ENCODE data around the gene IGF2BP2. TPM values are rescaled to one million over a fixed set of nuclear protein-coding genes. Genes with fewer than 3 reads are reported as not detected.
A peak's percentile ranks its signal among the peaks of the same experiment; 100 is the strongest.
"Not testable (repeated sequence)": the region's sequence is repeated elsewhere in the genome, so short reads cannot be mapped to it uniquely, and the experiment has no call there.

The IGF2BP2 gene
- total RNA-seq, 1 donor from 2014 or later = 19.4 TPM

GRCh38 chr3:185813205-185813604 is 11.6 kb downstream of the IGF2BP2 start:
- ATAC-seq (no peak), DNase-seq (no peak)
- Histone ChIP-seq H3K27me3 (ENCODE audit: low read depth) (no peaks in the 10 kb centered on the region), H3K4me3 (no peak overlapping the region), H3K4me1 (peaks cover 13% of the 10 kb centered on the region), H3K36me3 (no peaks in the 10 kb centered on the region), H3K27ac (no peak overlapping the region), H3K9me3 (no peaks in the 10 kb centered on the region)
- intact Hi-C loops (cut with DNase I) = no loop called here
- TF ChIP-seq CTCF (IDR thresholded peaks at IDR 0.05) = no peak

- Histone ChIP-seq H3K27me3 (ENCODE audit: low read depth) (no peaks in the 10 kb centered on the region), H3K4me1 (no peaks in the 10 kb centered on the region), H3K9me3 (no peaks in the 10 kb centered on the region), H3K4me3 (no peak overlapping the region), H3K36me3 (no peaks in the 10 kb centered on the region), H3K27ac (no peak overlapping the region)
- intact Hi-C loops (cut with DNase I) = no loop called here
- ATAC-seq = no peak
- no peak for TF ChIP-seq CTCF (IDR thresholded peaks at IDR 0.05)
- DNase-seq = no peak
Measured at GRCh38 chr3:185807445-185808068, 17.3 kb downstream of the IGF2BP2 start.

GRCh38 chr3:185798831-185799110 is 26.1 kb downstream of the IGF2BP2 start:
- H3K4me1 ChIP-seq; intact Hi-C loops (cut with DNase I); H3K36me3 ChIP-seq: not testable (repeated sequence)

GRCh38 chr3:185797993-185798830 is 26.6 kb downstream of the IGF2BP2 start:
- Histone ChIP-seq H3K9me3 (no peaks in the 10 kb centered on the region), H3K27me3 (ENCODE audit: low read depth) (no peaks in the 10 kb centered on the region), H3K36me3 (no peaks in the 10 kb centered on the region), H3K4me1 (peaks cover 10% of the 10 kb centered on the region), H3K27ac (no peak overlapping the region), H3K4me3 (no peak overlapping the region)
- ATAC-seq (no peak), DNase-seq (no peak)
- intact Hi-C loops (cut with DNase I) = no loop called here
- TF ChIP-seq CTCF (IDR thresholded peaks at IDR 0.05) = no peak

More at GRCh38 chr3:185798831-185799110, 26.1 kb downstream of the IGF2BP2 start:
- H3K9me3 ChIP-seq; ATAC-seq; H3K4me3 ChIP-seq; DNase-seq; H3K27ac ChIP-seq; H3K27me3 ChIP-seq (ENCODE audit: low read depth): not testable (repeated sequence)

- no peaks in the 10 kb centered on the region for H3K9me3 ChIP-seq
- H3K27ac ChIP-seq = no peak overlapping the region
- H3K4me1 ChIP-seq = peaks cover 10% of the 10 kb centered on the region
- DNase-seq = no peak
- no peak overlapping the region for H3K4me3 ChIP-seq
- peak in 1 of 2 donors; percentile 11 for ATAC-seq
- H3K27me3 ChIP-seq (ENCODE audit: low read depth) = no peaks in the 10 kb centered on the region
- no peaks in the 10 kb centered on the region for H3K36me3 ChIP-seq
- no peak for TF ChIP-seq CTCF (IDR thresholded peaks at IDR 0.05)
- intact Hi-C loops (cut with DNase I) = no loop called here
Measured at GRCh38 chr3:185797108-185797881, 27.5 kb downstream of the IGF2BP2 start.
